Endothelial cell of umbilical vein (primary cell): ENCODE measurements around the gene GRHPR. TPM values are rescaled to one million over a fixed set of nuclear protein-coding genes. Genes with fewer than 3 reads are reported as not detected.

Experiments used
- BruUV-seq: library from RNA; stranded (reverse); fragments of 400-500 nt; replicated peaks from 2 replicates; lab custom pipeline; 2021; lab: Mats Ljungman, UMichigan
- CTCF ChIA-PET: fragments of 300-600, 350-600 bp; sonication (Branson Sonifier 250); formaldehyde crosslinking; loops from one replicate; lab custom pipeline; 2021; ENCODE audit warnings: antibody characterized with exemption, inconsistent platforms; lab: Charles Lee
- POLR2A ChIA-PET: fragments of 300-600, 350-600 bp; sonication (Branson Sonifier 250); formaldehyde crosslinking; loops from one replicate; lab custom pipeline; 2021; ENCODE audit warnings: antibody characterized with exemption, inconsistent platforms; lab: Charles Lee
- DNase-seq: peaks from one replicate; pipeline ENCODE4 v3.0.0-alpha.2; 2011; ENCODE audit warnings: low read depth, low spot score
- FAIRE-seq: peaks from 2 replicates; lab custom pipeline; 2011; peaks lifted over from hg19 to GRCh38; lab: Jason Lieb, UNC
- H2AFZ ChIP-seq: 2 replicates; pipeline ENCODE4 v1.6.0; 2012; ENCODE audit warnings: low read depth, low read length, control low read depth, inconsistent platforms
- H3K27ac ChIP-seq: 2 replicates; pipeline ENCODE4 v1.5.1; 2011; ENCODE audit warnings: low read depth, mild to moderate bottlenecking, control low read depth, low read length, moderate library complexity; ENCODE audit not compliant: insufficient read depth
- H3K27me3 ChIP-seq, 2 experiments: 2 replicates each; pipeline versions ENCODE4 v1.6.0 to v1.6.1; 2011; ENCODE audit warnings: low read length in 2 of 2, mixed read lengths in 1 of 2; ENCODE audit not compliant: control insufficient read depth in 2 of 2, insufficient read depth in 2 of 2
- H3K36me3 ChIP-seq, 2 experiments: 2 replicates in 1 of 2; 3 replicates in 1 of 2; pipeline ENCODE4 v1.5.1; 2011; ENCODE audit warnings: low read length in 2 of 2, mild to moderate bottlenecking in 1 of 2, moderate library complexity in 1 of 2; ENCODE audit not compliant: control insufficient read depth in 2 of 2, insufficient read depth in 2 of 2; ENCODE audit errors: extremely low read depth in 1 of 2
- H3K4me1 ChIP-seq: 3 replicates; pipeline ENCODE4 v1.5.1; 2011; ENCODE audit warnings: mild to moderate bottlenecking, low read length; ENCODE audit not compliant: control insufficient read depth, insufficient read depth; ENCODE audit errors: extremely low read depth
- H3K4me2 ChIP-seq: 2 replicates; pipeline ENCODE4 v1.6.1; 2011; ENCODE audit warnings: low read length, control low read depth, mixed read lengths; ENCODE audit not compliant: insufficient read depth
- H3K4me3 ChIP-seq, 3 experiments: fragments of 200-600 bp in 1 of 3; sonication (generic), shearing (Covaris generic) in 1 of 3; replicated peaks in 1 of 3; 2 replicates each; pipeline ENCODE4 v1.5.1; 2011 to 2016; ENCODE audit warnings: control low read depth in 3 of 3, low read length in 3 of 3, mild to moderate bottlenecking in 2 of 3, inconsistent platforms in 1 of 3, low read depth in 1 of 3, moderate library complexity in 1 of 3; ENCODE audit not compliant: insufficient read depth in 1 of 3
- H3K79me2 ChIP-seq: 2 replicates; pipeline ENCODE4 v1.6.0; 2012; ENCODE audit warnings: low read length, inconsistent platforms; ENCODE audit not compliant: control insufficient read depth, insufficient read depth
- H3K9ac ChIP-seq: replicated peaks from 2 replicates; pipeline ENCODE3; 2011; ENCODE audit warnings: low read length, control low read depth; ENCODE audit not compliant: insufficient read depth; ENCODE audit errors: extremely low read depth
- H3K9me1 ChIP-seq: replicated peaks from 3 replicates; pipeline ENCODE4 v1.6.0; 2011; ENCODE audit warnings: mild to moderate bottlenecking, low read length; ENCODE audit not compliant: control insufficient read depth, insufficient read depth; ENCODE audit errors: extremely low read depth
- H3K9me3 ChIP-seq: replicated peaks from 2 replicates; pipeline ENCODE4 v1.5.1; 2012; ENCODE audit warnings: low read length, inconsistent platforms; ENCODE audit not compliant: control insufficient read depth, insufficient read depth
- H4K20me1 ChIP-seq: replicated peaks from 2 replicates; pipeline ENCODE3; 2011; ENCODE audit warnings: mild to moderate bottlenecking, low read length; ENCODE audit not compliant: control insufficient read depth, insufficient read depth; ENCODE audit errors: extremely low read depth
- EZH2 ChIP-seq: IDR thresholded peaks from 2 replicates; pipeline ENCODE4 v1.6.1; 2012; ENCODE audit warnings: borderline replicate concordance, low read depth, mild to moderate bottlenecking, moderate library complexity, low read length, inconsistent platforms; ENCODE audit not compliant: severe bottlenecking
- FOS ChIP-seq: IDR thresholded peaks from 2 replicates; pipeline ENCODE4 v1.6.1; 2011; ENCODE audit warnings: mild to moderate bottlenecking, low read length, moderate library complexity, borderline replicate concordance; ENCODE audit not compliant: insufficient read depth
- GATA2 ChIP-seq: IDR thresholded peaks from 2 replicates; pipeline ENCODE4 v1.7.0; 2011; ENCODE audit warnings: low read depth, mild to moderate bottlenecking, moderate library complexity, mixed read lengths, low read length; ENCODE audit not compliant: insufficient read length, insufficient read depth
- JUN ChIP-seq: IDR thresholded peaks from 2 replicates; pipeline ENCODE4 v1.6.1; 2011; ENCODE audit warnings: borderline replicate concordance, low read depth; ENCODE audit not compliant: insufficient read length, insufficient read depth
- MYC ChIP-seq: IDR thresholded peaks from one replicate; pipeline ENCODE4 v1.6.1; 2011; ENCODE audit warnings: mild to moderate bottlenecking, low read depth, low read length
- POLR2A ChIP-seq: IDR thresholded peaks from 2 replicates; pipeline ENCODE4 v1.6.1; 2012; ENCODE audit warnings: low read depth, mild to moderate bottlenecking, control low read depth, low read length
- POLR2AphosphoS5 ChIP-seq: IDR thresholded peaks from 2 replicates; pipeline ENCODE4 v1.6.1; 2012; ENCODE audit warnings: low read depth, mild to moderate bottlenecking, control low read depth, low read length, moderate library complexity; ENCODE audit not compliant: insufficient read depth
- dilution Hi-C: fragments of 300-500 bp; cut with MboI; formaldehyde crosslinking; loops from one replicate; pipeline ENCODE4 v1.15.0; 2019; ENCODE audit warnings: low sequenced_read_pairs; ENCODE audit not compliant: extremely low pct_ligation_motif_present
- intact Hi-C: fragments of 100-400 bp; cut with micrococcal nuclease; formaldehyde crosslinking; loops from one replicate; pipeline ENCODE4 v1.10.0; 2022
- polyA plus RNA-seq, 4 experiments: library from polyadenylated mRNA; depleted of rRNA in 3 of 4; stranded (reverse) in 3 of 4; unstranded in 1 of 4; fragments of >200 nt; gene quantifications; 2 replicates each; pipeline versions ENCODE4 v1.2.1 to v1.2.3, GENCODE V29; 2011 to 2012; ENCODE audit warnings: missing spikeins in 1 of 4
- total RNA-seq: library from RNA; stranded (reverse); gene quantifications from 2 replicates; pipeline ENCODE4 v1.2.3, GENCODE V29; 2021
- TF ChIP-seq, protein P1 (sequence below): IDR thresholded peaks from 2 replicates; pipeline ENCODE4 v1.6.1; 2011; ENCODE audit not compliant: insufficient read depth, insufficient read length
- TF ChIP-seq, protein P2 (sequence below), 2 donors: IDR thresholded peaks; 1 replicate in 1 of 2; 2 replicates in 1 of 2; pipeline ENCODE4 v1.5.1; 2011; ENCODE audit warnings: low read length in 2 of 2, mild to moderate bottlenecking in 2 of 2, moderate library complexity in 2 of 2, control low read depth in 1 of 2, inconsistent platforms in 1 of 2, low read depth in 1 of 2; ENCODE audit not compliant: insufficient read depth in 1 of 2; ENCODE audit errors: extremely low read depth in 1 of 2

The GRHPR gene
- total and polyA plus RNA-seq, 2 donors (not counting 3 experiments of a cell fraction or from before 2014, with no cell fraction given): 91.2 to 247 TPM

DNA sequence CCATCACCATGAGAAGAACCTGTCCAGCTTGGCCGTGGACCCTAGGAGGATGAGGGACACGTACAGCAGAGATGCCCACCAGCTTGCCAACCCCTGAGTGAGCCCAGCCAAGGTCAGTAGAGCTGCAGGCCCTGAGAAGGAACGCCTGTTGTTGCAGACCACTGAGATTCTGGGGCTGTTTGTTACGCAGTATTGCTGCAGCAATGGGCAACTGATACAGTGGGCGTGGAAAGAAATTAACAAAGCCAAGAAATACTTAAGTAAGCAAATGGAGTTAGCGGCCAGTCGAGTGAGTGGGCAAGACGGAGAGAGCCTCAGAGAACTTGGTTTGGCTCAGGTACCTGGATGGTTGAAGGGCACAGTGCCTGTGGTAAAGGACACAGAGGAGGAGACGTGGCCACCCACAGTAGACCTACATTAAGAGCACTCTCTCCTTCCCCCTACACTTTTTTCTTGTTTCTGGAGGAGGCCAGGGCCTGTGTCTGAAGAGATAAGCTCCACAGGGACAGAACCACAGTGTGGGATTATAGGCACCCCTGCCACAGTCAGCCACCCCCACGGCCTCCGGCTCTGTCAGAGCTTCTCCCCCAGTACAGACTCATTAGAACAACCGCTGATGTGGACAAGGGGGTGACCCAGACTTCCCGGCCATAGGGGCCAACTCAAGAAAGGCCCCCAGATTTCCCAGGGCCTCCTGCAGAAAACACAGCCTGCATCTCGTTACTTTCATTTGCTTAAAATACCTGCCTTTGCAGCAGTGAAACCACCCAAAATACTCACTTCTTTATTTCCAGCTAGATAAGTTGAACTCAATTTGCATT lies 40.1 kb upstream of the GRHPR start:
- ChIA-PET POLR2A (no interaction called here), CTCF (interaction anchor here (1.0 kb wide), 1 partner anchor 387 kb away, joined by 3 read pairs; no protein-coding TSS in a partner anchor)
- dilution Hi-C loops: no loop called here
- BruUV-seq: no TSS peak
- no peak for TF ChIP-seq GATA2
- no peak for TF ChIP-seq POLR2AphosphoS5
- TF ChIP-seq, protein P1, sequence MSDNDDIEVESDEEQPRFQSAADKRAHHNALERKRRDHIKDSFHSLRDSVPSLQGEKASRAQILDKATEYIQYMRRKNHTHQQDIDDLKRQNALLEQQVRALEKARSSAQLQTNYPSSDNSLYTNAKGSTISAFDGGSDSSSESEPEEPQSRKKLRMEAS: no peak
- no peak for TF ChIP-seq JUN
- TF ChIP-seq MYC: no peak
- TF ChIP-seq EZH2: no peak
- TF ChIP-seq POLR2A: no peak
- no peak for TF ChIP-seq FOS
- TF ChIP-seq, protein P2, sequence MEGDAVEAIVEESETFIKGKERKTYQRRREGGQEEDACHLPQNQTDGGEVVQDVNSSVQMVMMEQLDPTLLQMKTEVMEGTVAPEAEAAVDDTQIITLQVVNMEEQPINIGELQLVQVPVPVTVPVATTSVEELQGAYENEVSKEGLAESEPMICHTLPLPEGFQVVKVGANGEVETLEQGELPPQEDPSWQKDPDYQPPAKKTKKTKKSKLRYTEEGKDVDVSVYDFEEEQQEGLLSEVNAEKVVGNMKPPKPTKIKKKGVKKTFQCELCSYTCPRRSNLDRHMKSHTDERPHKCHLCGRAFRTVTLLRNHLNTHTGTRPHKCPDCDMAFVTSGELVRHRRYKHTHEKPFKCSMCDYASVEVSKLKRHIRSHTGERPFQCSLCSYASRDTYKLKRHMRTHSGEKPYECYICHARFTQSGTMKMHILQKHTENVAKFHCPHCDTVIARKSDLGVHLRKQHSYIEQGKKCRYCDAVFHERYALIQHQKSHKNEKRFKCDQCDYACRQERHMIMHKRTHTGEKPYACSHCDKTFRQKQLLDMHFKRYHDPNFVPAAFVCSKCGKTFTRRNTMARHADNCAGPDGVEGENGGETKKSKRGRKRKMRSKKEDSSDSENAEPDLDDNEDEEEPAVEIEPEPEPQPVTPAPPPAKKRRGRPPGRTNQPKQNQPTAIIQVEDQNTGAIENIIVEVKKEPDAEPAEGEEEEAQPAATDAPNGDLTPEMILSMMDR (IDR thresholded peaks at IDR 0.05; ENCODE audit: extremely low read depth in 1 of 2, insufficient read depth in 1 of 2, low read depth in 1 of 2, low read length in 2 of 2): no peak
- Histone ChIP-seq H4K20me1 (no peaks in the 10 kb centered on the region), H3K4me2 (no peak overlapping the region), H3K36me3 (no peaks in the 10 kb centered on the region), H3K27me3 (no peaks in the 10 kb centered on the region), H3K79me2 (no peaks in the 10 kb centered on the region), H3K4me1 (no peaks in the 10 kb centered on the region), H3K9me3 (no peaks in the 10 kb centered on the region), H3K9me1 (no peaks in the 10 kb centered on the region), H3K9ac (no peak overlapping the region), H3K4me3 (no peak overlapping the region), H2AFZ (no peak overlapping the region), H3K27ac (no peak overlapping the region)
- DNase-seq (no peak), FAIRE-seq (no peak)
- intact Hi-C loops: no loop called here
